Measurements from ENCODE around the gene C1orf210.

Gene C1orf210

DNA sequence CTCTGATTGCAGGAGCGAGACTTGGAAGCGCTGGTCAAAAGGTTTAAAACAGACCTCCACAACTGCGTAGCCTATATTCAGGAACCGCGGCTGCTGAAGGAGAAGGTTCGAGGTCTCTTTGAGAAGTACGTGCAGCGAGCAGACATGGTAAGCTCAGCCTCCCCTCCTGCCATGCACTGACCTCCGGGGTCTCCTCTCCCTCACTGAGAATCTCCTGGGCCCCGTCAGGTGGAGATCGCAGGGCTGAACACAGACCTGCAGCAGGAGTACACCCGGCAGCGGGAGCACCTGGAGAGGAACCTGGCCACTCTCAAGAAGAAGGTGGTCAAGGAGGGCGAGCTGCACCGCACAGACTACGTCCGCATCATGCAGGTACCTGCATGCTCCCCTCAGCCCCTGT, 51.1 kb downstream of the C1orf210 start:
- H3K27me3 ChIP-seq (ENCODE audit: control insufficient read depth, low read length) = no peaks in the 10 kb centered on the region
- no peak overlapping the region for H3K4me2 ChIP-seq (ENCODE audit: low read length)
- TF ChIP-seq EZH2phosphoT487 (IDR thresholded peaks at IDR 0.05; ENCODE audit: borderline replicate concordance, low read length) = no peak
- TF ChIP-seq, protein P1, sequence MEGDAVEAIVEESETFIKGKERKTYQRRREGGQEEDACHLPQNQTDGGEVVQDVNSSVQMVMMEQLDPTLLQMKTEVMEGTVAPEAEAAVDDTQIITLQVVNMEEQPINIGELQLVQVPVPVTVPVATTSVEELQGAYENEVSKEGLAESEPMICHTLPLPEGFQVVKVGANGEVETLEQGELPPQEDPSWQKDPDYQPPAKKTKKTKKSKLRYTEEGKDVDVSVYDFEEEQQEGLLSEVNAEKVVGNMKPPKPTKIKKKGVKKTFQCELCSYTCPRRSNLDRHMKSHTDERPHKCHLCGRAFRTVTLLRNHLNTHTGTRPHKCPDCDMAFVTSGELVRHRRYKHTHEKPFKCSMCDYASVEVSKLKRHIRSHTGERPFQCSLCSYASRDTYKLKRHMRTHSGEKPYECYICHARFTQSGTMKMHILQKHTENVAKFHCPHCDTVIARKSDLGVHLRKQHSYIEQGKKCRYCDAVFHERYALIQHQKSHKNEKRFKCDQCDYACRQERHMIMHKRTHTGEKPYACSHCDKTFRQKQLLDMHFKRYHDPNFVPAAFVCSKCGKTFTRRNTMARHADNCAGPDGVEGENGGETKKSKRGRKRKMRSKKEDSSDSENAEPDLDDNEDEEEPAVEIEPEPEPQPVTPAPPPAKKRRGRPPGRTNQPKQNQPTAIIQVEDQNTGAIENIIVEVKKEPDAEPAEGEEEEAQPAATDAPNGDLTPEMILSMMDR (IDR thresholded peaks at IDR 0.05; ENCODE audit: low read depth, low read length, poor library complexity, severe bottlenecking) = no peak

DNA sequence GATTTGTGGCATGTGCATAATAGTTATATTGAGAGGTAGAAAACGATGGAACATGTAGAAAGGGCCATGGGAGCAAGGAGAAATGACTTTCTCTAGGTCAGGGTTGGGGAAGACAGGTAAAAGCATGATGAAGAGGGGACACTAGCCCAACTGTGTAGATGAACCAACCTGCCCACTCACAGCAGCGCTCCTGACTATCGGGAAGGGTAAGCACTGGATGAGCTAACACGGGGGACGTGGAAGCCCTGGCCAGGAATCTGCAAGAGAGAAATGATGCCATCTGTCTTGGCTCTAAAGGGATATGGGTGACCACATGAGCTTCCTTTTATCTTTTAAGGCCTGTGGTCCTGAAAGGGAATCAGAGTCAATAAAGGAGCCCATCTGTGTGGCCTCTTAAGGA, 51.8 kb downstream of the C1orf210 start:
- H3K4me2 ChIP-seq (ENCODE audit: low read length) = no peak overlapping the region
- H3K36me3 ChIP-seq (ENCODE audit: control insufficient read depth, low read length) = no peaks in the 10 kb centered on the region
- H3K4me3 ChIP-seq (ENCODE audit: low read length) = no peak overlapping the region
- H3K27ac ChIP-seq (ENCODE audit: low read depth, low read length) = no peak overlapping the region
- no peaks in the 10 kb centered on the region for H3K27me3 ChIP-seq (ENCODE audit: control insufficient read depth, low read length)
- no peaks in the 10 kb centered on the region for H4K20me1 ChIP-seq (ENCODE audit: control insufficient read depth, insufficient read depth, low read depth, low read length)
- TF ChIP-seq, protein P1 (IDR thresholded peaks at IDR 0.05; ENCODE audit: low read depth, low read length, poor library complexity, severe bottlenecking) = no peak
- TF ChIP-seq EZH2phosphoT487 (IDR thresholded peaks at IDR 0.05; ENCODE audit: borderline replicate concordance, low read length) = no peak
- no peaks in the 10 kb centered on the region for H3K9me2 ChIP-seq (replicated peaks; ENCODE audit: control insufficient read depth, low read length)
- H3K4me1 ChIP-seq (ENCODE audit: control insufficient read depth, low read length) = peaks cover 5% of the 10 kb centered on the region
- no peaks in the 10 kb centered on the region for H3K9me3 ChIP-seq (ENCODE audit: control insufficient read depth, insufficient read depth, low read length)
- no peaks in the 10 kb centered on the region for H3K79me2 ChIP-seq (ENCODE audit: control insufficient read depth, low read length)
- no peaks in the 10 kb centered on the region for H3F3A ChIP-seq (ENCODE audit: control insufficient read depth, insufficient read depth)

More for the DNA sequence above, 51.1 kb downstream of the C1orf210 start:
- no peaks in the 10 kb centered on the region for H3F3A ChIP-seq (ENCODE audit: control insufficient read depth, insufficient read depth)
- peaks cover 12% of the 10 kb centered on the region for H3K4me1 ChIP-seq (ENCODE audit: control insufficient read depth, low read length)
- H4K20me1 ChIP-seq (ENCODE audit: control insufficient read depth, insufficient read depth, low read depth, low read length) = no peaks in the 10 kb centered on the region
- H3K27ac ChIP-seq (ENCODE audit: low read depth, low read length) = no peak overlapping the region
- H3K79me2 ChIP-seq (ENCODE audit: control insufficient read depth, low read length) = no peaks in the 10 kb centered on the region
- H3K4me3 ChIP-seq (ENCODE audit: low read length) = no peak overlapping the region
- H3K36me3 ChIP-seq (ENCODE audit: control insufficient read depth, low read length) = no peaks in the 10 kb centered on the region
- no peaks in the 10 kb centered on the region for H3K9me3 ChIP-seq (ENCODE audit: control insufficient read depth, insufficient read depth, low read length)
- no peaks in the 10 kb centered on the region for H3K9me2 ChIP-seq (replicated peaks; ENCODE audit: control insufficient read depth, low read length)

DNA sequence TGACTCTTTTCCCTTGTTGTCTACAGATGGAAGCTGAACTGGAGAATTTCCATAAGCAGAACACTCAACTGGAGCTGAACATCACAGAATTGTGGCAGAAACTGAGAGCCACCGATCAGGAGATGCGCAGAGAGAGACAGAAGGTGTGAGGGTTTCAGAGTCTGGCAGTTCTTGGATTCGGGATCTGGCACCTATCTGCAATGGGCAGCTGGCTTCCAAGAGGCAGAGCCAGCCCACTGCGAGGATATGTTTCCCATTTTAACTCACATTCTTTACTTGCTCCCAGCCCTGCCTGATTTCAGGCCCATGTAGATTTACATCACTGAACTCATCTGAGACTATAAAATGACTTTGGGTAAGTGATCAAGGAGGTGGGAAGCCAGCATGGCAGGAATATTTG, 52.9 kb downstream of the C1orf210 start:
- Histone ChIP-seq H3K9me2 (replicated peaks; ENCODE audit: control insufficient read depth, low read length) (no peaks in the 10 kb centered on the region), H3F3A (ENCODE audit: control insufficient read depth, insufficient read depth) (no peaks in the 10 kb centered on the region), H3K4me2 (ENCODE audit: low read length) (no peak overlapping the region), H3K9me3 (ENCODE audit: control insufficient read depth, insufficient read depth, low read length) (no peaks in the 10 kb centered on the region), H3K36me3 (ENCODE audit: control insufficient read depth, low read length) (no peaks in the 10 kb centered on the region), H3K4me1 (ENCODE audit: control insufficient read depth, low read length) (no peaks in the 10 kb centered on the region), H4K20me1 (ENCODE audit: control insufficient read depth, insufficient read depth, low read depth, low read length) (no peaks in the 10 kb centered on the region), H3K27me3 (ENCODE audit: control insufficient read depth, low read length) (no peaks in the 10 kb centered on the region), H3K79me2 (ENCODE audit: control insufficient read depth, low read length) (no peaks in the 10 kb centered on the region), H3K4me3 (ENCODE audit: low read length) (no peak overlapping the region), H3K27ac (ENCODE audit: low read depth, low read length) (no peak overlapping the region)
- TF ChIP-seq EZH2phosphoT487 (IDR thresholded peaks at IDR 0.05; ENCODE audit: borderline replicate concordance, low read length) = no peak
- TF ChIP-seq, protein P1 (IDR thresholded peaks at IDR 0.05; ENCODE audit: low read depth, low read length, poor library complexity, severe bottlenecking) = no peak

DNA sequence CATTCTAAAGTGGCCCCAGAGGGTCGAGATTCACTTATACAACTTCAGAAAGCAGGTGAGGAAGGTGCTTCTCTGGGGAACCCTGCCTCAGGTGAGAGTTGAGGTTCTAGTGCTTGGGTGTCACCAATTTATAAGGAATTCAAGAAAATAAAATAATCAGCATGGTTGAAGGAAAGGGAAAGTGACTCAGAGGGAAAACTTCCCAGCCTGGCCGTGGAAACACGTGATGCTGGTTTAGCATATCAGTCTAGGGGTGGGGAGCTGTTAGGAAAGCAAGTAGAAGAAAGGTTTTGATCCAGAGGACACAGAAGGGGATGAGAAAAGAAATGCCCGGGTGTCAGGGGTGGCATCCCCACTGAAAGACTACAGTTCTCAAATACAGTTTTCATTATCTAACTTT, 53.3 kb downstream of the C1orf210 start:
- Histone ChIP-seq H3K4me2 (ENCODE audit: low read length) (no peak overlapping the region), H3K79me2 (ENCODE audit: control insufficient read depth, low read length) (no peaks in the 10 kb centered on the region), H4K20me1 (ENCODE audit: control insufficient read depth, insufficient read depth, low read depth, low read length) (no peaks in the 10 kb centered on the region), H3K27me3 (ENCODE audit: control insufficient read depth, low read length) (no peaks in the 10 kb centered on the region), H3K4me3 (ENCODE audit: low read length) (no peak overlapping the region), H3K27ac (ENCODE audit: low read depth, low read length) (no peak overlapping the region), H3F3A (ENCODE audit: control insufficient read depth, insufficient read depth) (no peaks in the 10 kb centered on the region), H3K9me3 (ENCODE audit: control insufficient read depth, insufficient read depth, low read length) (no peaks in the 10 kb centered on the region), H3K36me3 (ENCODE audit: control insufficient read depth, low read length) (no peaks in the 10 kb centered on the region), H3K4me1 (ENCODE audit: control insufficient read depth, low read length) (no peaks in the 10 kb centered on the region), H3K9me2 (replicated peaks; ENCODE audit: control insufficient read depth, low read length) (no peaks in the 10 kb centered on the region)
- TF ChIP-seq, protein P1 (IDR thresholded peaks at IDR 0.05; ENCODE audit: low read depth, low read length, poor library complexity, severe bottlenecking) = no peak
- no peak for TF ChIP-seq EZH2phosphoT487 (IDR thresholded peaks at IDR 0.05; ENCODE audit: borderline replicate concordance, low read length)

Measured in DOHH2 (cell line).